IMR-90 (cell line): Measurements from ENCODE around the gene FLT1. TPM values are rescaled to one million over a fixed set of nuclear protein-coding genes. Genes with fewer than 3 reads are reported as not detected.

Source experiments
- ATAC-seq: fragments of 200-7000 bp; cut with Tn5 transposase; 2 replicates; pipeline ENCODE4 v1.9.1; 2020; ENCODE audit warnings: low read depth, mild to moderate bottlenecking, moderate library complexity
- BruUV-seq: library from RNA; stranded (reverse); fragments of 400-500 nt; replicated peaks from 2 replicates; lab custom pipeline; 2021; lab: Mats Ljungman, UMichigan
- CTCF ChIA-PET: fragments of 300-600 bp; formaldehyde crosslinking; extraction: SDS; loops from one replicate; lab custom pipeline; 2021; ENCODE audit warnings: antibody characterized with exemption; lab: Yijun Ruan, JAX
- POLR2A ChIA-PET: fragments of 300-600 bp; sonication (Branson Sonifier 250); formaldehyde crosslinking; loops from one replicate; lab custom pipeline; 2022; ENCODE audit warnings: antibody characterized with exemption; ENCODE audit not compliant: unreplicated experiment; lab: Charles Lee
- DNase-seq: peaks from one replicate; pipeline ENCODE4 v3.0.0; 2013
- H2AFZ ChIP-seq: replicated peaks from 2 replicates; pipeline ENCODE3; 2013; ENCODE audit warnings: low read length, mild to moderate bottlenecking; ENCODE audit not compliant: poor library complexity
- H2AK5ac ChIP-seq: 2 replicates; pipeline ENCODE4 v1.6.1; 2013; ENCODE audit warnings: low read depth, low read length, inconsistent platforms
- H2AK9ac ChIP-seq: replicated peaks from 2 replicates; pipeline ENCODE3; 2013; ENCODE audit warnings: mild to moderate bottlenecking, low read depth, low read length, moderate library complexity; ENCODE audit not compliant: poor library complexity
- H2BK120ac ChIP-seq: 2 replicates; pipeline ENCODE4 v1.6.1; 2013; ENCODE audit warnings: low read depth, low read length, inconsistent platforms
- H2BK15ac ChIP-seq: 3 replicates; pipeline ENCODE4 v1.6.1; 2013; ENCODE audit warnings: low read depth, low read length, inconsistent platforms
- H2BK20ac ChIP-seq: 2 replicates; pipeline ENCODE4 v1.6.1; 2013; ENCODE audit warnings: low read depth, mild to moderate bottlenecking, inconsistent platforms, low read length, moderate library complexity
- H2BK5ac ChIP-seq: 2 replicates; pipeline ENCODE4 v1.6.1; 2013; ENCODE audit warnings: mild to moderate bottlenecking, low read depth, low read length, inconsistent platforms; ENCODE audit not compliant: poor library complexity, severe bottlenecking
- H3K14ac ChIP-seq: replicated peaks from 2 replicates; pipeline ENCODE4 v1.6.1; 2013; ENCODE audit warnings: low read depth, low read length, inconsistent platforms
- H3K18ac ChIP-seq: 2 replicates; pipeline ENCODE4 v1.6.1; 2013; ENCODE audit warnings: low read depth, low read length, control low read depth
- H3K23ac ChIP-seq: 2 replicates; pipeline ENCODE4 v1.6.1; 2013; ENCODE audit warnings: low read depth, low read length, inconsistent platforms
- H3K27ac ChIP-seq: 2 replicates; pipeline ENCODE4 v1.5.1; 2013; ENCODE audit warnings: mild to moderate bottlenecking, control low read depth, low read length; ENCODE audit not compliant: insufficient read depth
- H3K27me3 ChIP-seq: 2 replicates; pipeline ENCODE4 v1.6.1; 2013; ENCODE audit warnings: low read length; ENCODE audit not compliant: control insufficient read depth, insufficient read depth
- H3K36me3 ChIP-seq: 2 replicates; pipeline ENCODE4 v1.6.1; 2013; ENCODE audit warnings: low read length, mixed read lengths; ENCODE audit not compliant: control insufficient read depth, insufficient read depth
- H3K4ac ChIP-seq: 2 replicates; pipeline ENCODE4 v1.6.1; 2013; ENCODE audit warnings: low read depth, low read length, inconsistent platforms
- H3K4me1 ChIP-seq: 2 replicates; pipeline ENCODE4 v1.6.1; 2013; ENCODE audit warnings: low read length, mixed read lengths; ENCODE audit not compliant: control insufficient read depth, insufficient read depth
- H3K4me2 ChIP-seq: 2 replicates; pipeline ENCODE4 v1.6.1; 2013; ENCODE audit warnings: low read depth, mild to moderate bottlenecking, control low read depth, low read length, moderate library complexity
- H3K4me3 ChIP-seq: 2 replicates; pipeline ENCODE4 v1.5.1; 2013; ENCODE audit warnings: low read depth, mild to moderate bottlenecking, control low read depth, low read length, moderate library complexity; ENCODE audit not compliant: insufficient read depth
- H3K56ac ChIP-seq: 2 replicates; pipeline ENCODE4 v1.6.1; 2013; ENCODE audit warnings: low read length, inconsistent platforms; ENCODE audit not compliant: insufficient read depth; ENCODE audit errors: extremely low read depth
- H3K79me1 ChIP-seq, 2 experiments: 2 replicates each; pipeline ENCODE4 v1.6.1; 2013; ENCODE audit warnings: low read length in 2 of 2, inconsistent platforms in 1 of 2, low read depth in 1 of 2
- H3K9ac ChIP-seq: 2 replicates; pipeline ENCODE4 v1.6.1; 2013; ENCODE audit warnings: low read depth, low read length, control low read depth
- H3K9me1 ChIP-seq: 2 replicates; pipeline ENCODE4 v1.6.1; 2013; ENCODE audit warnings: low read length, inconsistent platforms; ENCODE audit not compliant: insufficient read depth
- H3K9me3 ChIP-seq: 2 replicates; pipeline ENCODE4 v1.6.1; 2013; ENCODE audit warnings: low read length; ENCODE audit not compliant: control insufficient read depth, insufficient read depth
- H4K20me1 ChIP-seq: 2 replicates; pipeline ENCODE4 v1.6.1; 2013; ENCODE audit warnings: low read length, inconsistent platforms; ENCODE audit not compliant: insufficient read depth
- H4K5ac ChIP-seq: 2 replicates; pipeline ENCODE4 v1.6.1; 2013; ENCODE audit warnings: mild to moderate bottlenecking, low read depth, low read length, control low read depth
- H4K8ac ChIP-seq, 2 experiments: 2 replicates each; pipeline ENCODE4 v1.6.1; 2013; ENCODE audit warnings: low read depth in 2 of 2, low read length in 2 of 2, control low read depth in 1 of 2, inconsistent platforms in 1 of 2
- H4K91ac ChIP-seq: 2 replicates; pipeline ENCODE4 v1.6.1; 2013; ENCODE audit warnings: low read depth, low read length, inconsistent platforms; ENCODE audit not compliant: insufficient read depth
- CEBPB ChIP-seq: IDR thresholded peaks from 2 replicates; pipeline ENCODE4 v1.6.1; 2012; ENCODE audit warnings: low read depth, low read length, improper control_type of control experiment
- CTCF ChIP-seq: conservative IDR thresholded peaks from 2 replicates; pipeline ENCODE4 v1.5.1; 2012; ENCODE audit warnings: mild to moderate bottlenecking, low read depth, low read length, improper control_type of control experiment
- ELK1 ChIP-seq: fragments of 150-350 bp; IDR thresholded peaks from 2 replicates; pipeline ENCODE4 v1.6.1; 2016; ENCODE audit warnings: low read depth, mild to moderate bottlenecking, low read length, moderate library complexity, borderline replicate concordance
- FOS ChIP-seq: fragments of 150-350 bp; IDR thresholded peaks from 2 replicates; pipeline ENCODE4 v1.6.1; 2016; ENCODE audit warnings: low read depth, low read length
- MAFK ChIP-seq: IDR thresholded peaks from 2 replicates; pipeline ENCODE4 v1.6.1; 2012; ENCODE audit warnings: low read depth, low read length, improper control_type of control experiment
- MAZ ChIP-seq: IDR thresholded peaks from 2 replicates; pipeline ENCODE4 v1.6.1; 2012; ENCODE audit warnings: low read depth, mild to moderate bottlenecking, low read length, improper control_type of control experiment, moderate library complexity, borderline replicate concordance
- MXI1 ChIP-seq: IDR thresholded peaks from 2 replicates; pipeline ENCODE4 v1.6.1; 2012; ENCODE audit warnings: low read depth, mild to moderate bottlenecking, low read length, moderate library complexity, borderline replicate concordance
- NFE2L2 ChIP-seq: fragments of 150-350 bp; IDR thresholded peaks from 2 replicates; pipeline ENCODE4 v1.6.1; 2016; ENCODE audit warnings: low read depth, mild to moderate bottlenecking, low read length
- POLR2A ChIP-seq: IDR thresholded peaks from 2 replicates; pipeline ENCODE4 v1.6.1; 2012; ENCODE audit warnings: mild to moderate bottlenecking, low read depth, low read length
- RAD21 ChIP-seq: IDR thresholded peaks from 2 replicates; pipeline ENCODE4 v1.6.1; 2012; ENCODE audit warnings: low read length, improper control_type of control experiment
- RCOR1 ChIP-seq: IDR thresholded peaks from 2 replicates; pipeline ENCODE4 v1.6.1; 2012; ENCODE audit warnings: mild to moderate bottlenecking, low read length, improper control_type of control experiment; ENCODE audit not compliant: insufficient replicate concordance
- SMC3 ChIP-seq: fragments of 150-350 bp; IDR thresholded peaks from 2 replicates; pipeline ENCODE4 v1.6.1; 2016; ENCODE audit warnings: low read depth, mild to moderate bottlenecking, antibody characterized with exemption, low read length, moderate library complexity
- USF2 ChIP-seq: fragments of 150-350 bp; IDR thresholded peaks from 2 replicates; pipeline ENCODE4 v1.6.1; 2017; ENCODE audit warnings: mild to moderate bottlenecking, antibody characterized with exemption, low read length, low read depth
- WGBS, 2 experiments: methylation state at CpG; one replicate each; pipeline versions ENCODE4 v1.1.5 to v1.1.7; 2013; ENCODE audit warnings: missing lambda C conversion rate in 2 of 2; ENCODE audit not compliant: insufficient read length in 1 of 2; ENCODE audit errors: extremely low coverage in 2 of 2; 5-methylcytosine and 5-hydroxymethylcytosine counted together
- dilution Hi-C: fragments of 300-500 bp; cut with HindIII; formaldehyde crosslinking; loops from one replicate; pipeline ENCODE4 v1.14.3; 2018; ENCODE audit warnings: low sequenced_read_pairs; ENCODE audit not compliant: unreplicated experiment
- in situ Hi-C: fragments of 300-500 bp; cut with MboI; formaldehyde crosslinking; loops from 3 replicates; pipeline ENCODE4 v1.14.3; 2019; ENCODE audit warnings: low sequenced_read_pairs, inconsistent platforms, mixed read lengths
- intact Hi-C: fragments of 100-400 bp; cut with micrococcal nuclease; formaldehyde crosslinking; loops from 2 replicates; pipeline ENCODE4 v1.10.0; 2022
- polyA plus RNA-seq, 3 experiments: library from polyadenylated mRNA; depleted of rRNA; stranded (reverse); fragments of >200 nt; gene quantifications; 2 replicates each; pipeline ENCODE4 v1.2.3, GENCODE V29; 2012; ENCODE audit warnings: low replicate concordance in 1 of 3
- total RNA-seq: library from RNA; depleted of rRNA; stranded (reverse); fragments of >200 nt; gene quantifications from 2 replicates; pipeline ENCODE4 v1.2.3, GENCODE V29; 2012

Gene FLT1
- total and polyA plus RNA-seq, 2 of the 4 experiments (the other 2 are of a cell fraction) = 4.5 to 10.4 TPM

- Histone ChIP-seq H2AFZ (no peak overlapping the region), H3K14ac (no peak overlapping the region), H3K4me3 (no peak overlapping the region), H3K9me1 (no peaks in the 10 kb centered on the region), H3K18ac (no peak overlapping the region), H2AK9ac (no peak overlapping the region), H3K9me3 (peaks cover 9% of the 10 kb centered on the region), H2AK5ac (no peak overlapping the region), H4K91ac (no peak overlapping the region), H3K4me2 (no peak overlapping the region), H3K4ac (no peak overlapping the region), H3K27me3 (no peaks in the 10 kb centered on the region), H4K20me1 (no peaks in the 10 kb centered on the region), H3K9ac (no peak overlapping the region), H2BK120ac (no peak overlapping the region), H3K56ac (no peak overlapping the region), H3K4me1 (peaks cover 2% of the 10 kb centered on the region; the same call in 1 of the 2 replicates), H4K5ac (no peak overlapping the region), H2BK20ac (no peak overlapping the region), H2BK5ac (no peak overlapping the region), H3K36me3 (no peaks in the 10 kb centered on the region), H2BK15ac (no peak overlapping the region), H3K27ac (no peak overlapping the region), H3K23ac (no peak overlapping the region), H3K79me1 (no peaks in the 10 kb centered on the region), H4K8ac (no peak overlapping the region)
- ATAC-seq (no peak), DNase-seq (no peak)
- in situ Hi-C loops (no loop called here), dilution Hi-C loops (no loop called here), intact Hi-C loops (loop anchor here (10.0 kb wide), 1 partner anchor 256 kb away; no protein-coding TSS in a partner anchor)
- ChIA-PET POLR2A (no interaction called here), CTCF (no interaction called here)
- BruUV-seq = no TSS peak
- TF ChIP-seq ELK1 = no peak
- no peak for TF ChIP-seq NFE2L2
- no peak for TF ChIP-seq MAZ
- TF ChIP-seq USF2 = no peak
- TF ChIP-seq FOS = no peak
- no peak for TF ChIP-seq CEBPB
- TF ChIP-seq POLR2A = no peak
- no peak for TF ChIP-seq CTCF
- TF ChIP-seq RCOR1 = no peak
- TF ChIP-seq MAFK = no peak
- no peak for TF ChIP-seq RAD21
- no peak for TF ChIP-seq SMC3
- no peak for TF ChIP-seq MXI1
- no CpG with 5 or more reads among the region's 3 CpGs for WGBS, 2 experiments
These were observed 44.0 kb upstream of the FLT1 start for GRCh38 chr13:28538932-28539331.
